HEK293 (cell line): Measurements from ENCODE around the gene FHIT.

Experiments
- CTCF ChIA-PET: fragments of 350-600 bp; formaldehyde crosslinking; extraction: SDS; loops from one replicate; lab custom pipeline; 2021; ENCODE audit warnings: antibody characterized with exemption; lab: Yijun Ruan, JAX
- POLR2A ChIA-PET: fragments of 300-600 bp; formaldehyde crosslinking; extraction: SDS; loops from one replicate; lab custom pipeline; 2020; ENCODE audit warnings: antibody characterized with exemption, inconsistent platforms; lab: Yijun Ruan, JAX
- H3K27ac ChIP-seq: fragments of 200-500 bp; sonication (Bioruptor generic); 2 replicates; pipeline ENCODE4 v1.5.1; 2014; ENCODE audit warnings: low read depth, low read length, control low read depth, inconsistent platforms; ENCODE audit errors: extremely low read depth
- H3K36me3 ChIP-seq, 2 experiments: fragments of 200-500 bp in 1 of 2; sonication (Bioruptor generic) in 1 of 2; 1 replicate in 1 of 2; 2 replicates in 1 of 2; pipeline ENCODE4 v1.5.1; 2014 to 2017; ENCODE audit warnings: inconsistent platforms in 2 of 2, low read length in 2 of 2; ENCODE audit not compliant: control insufficient read depth in 2 of 2, insufficient read depth in 1 of 2
- H3K4me1 ChIP-seq: fragments of 200-500 bp; sonication (Bioruptor generic); 2 replicates; pipeline ENCODE4 v1.5.1; 2014; ENCODE audit warnings: mild to moderate bottlenecking, low read length, inconsistent platforms; ENCODE audit not compliant: control insufficient read depth, insufficient read depth
- H3K4me3 ChIP-seq: 2 replicates; pipeline ENCODE4 v1.5.1; 2011; ENCODE audit warnings: low read depth, mild to moderate bottlenecking, control low read depth, low read length, moderate library complexity
- H3K9me3 ChIP-seq: fragments of 200-500 bp; sonication (Bioruptor generic); 2 replicates; pipeline ENCODE4 v1.5.1; 2014; ENCODE audit warnings: low read depth, low read length, inconsistent platforms; ENCODE audit not compliant: control insufficient read depth, insufficient read depth
- BCL11B ChIP-seq: fragments of 450-650 bp; formaldehyde crosslinking; IDR thresholded peaks from 2 replicates; pipeline ENCODE4 v1.5.1; 2016; ENCODE audit warnings: low read depth, missing biosample characterization, missing genetic modification characterization
- ELK4 ChIP-seq: IDR thresholded peaks from 2 replicates; pipeline ENCODE4 v1.6.1; 2011; ENCODE audit warnings: mild to moderate bottlenecking, low read depth, low read length, borderline replicate concordance
- INSM2 ChIP-seq: fragments of 450-650 bp; formaldehyde crosslinking; IDR thresholded peaks from 2 replicates; pipeline ENCODE4 v1.5.1; 2016; ENCODE audit warnings: missing biosample characterization, missing genetic modification characterization
- KLF7 ChIP-seq: fragments of 450-650 bp; formaldehyde crosslinking; IDR thresholded peaks from 2 replicates; pipeline ENCODE4 v1.5.1; 2016; ENCODE audit warnings: missing biosample characterization, missing genetic modification characterization, borderline replicate concordance
- PATZ1 ChIP-seq: fragments of 450-650 bp; formaldehyde crosslinking; IDR thresholded peaks from 2 replicates; pipeline ENCODE4 v1.5.1; 2016; ENCODE audit warnings: missing biosample characterization, missing genetic modification characterization
- TRIM28 ChIP-seq: IDR thresholded peaks from 2 replicates; pipeline ENCODE4 v1.6.1; 2011; ENCODE audit warnings: low read length, control low read depth, borderline replicate concordance
- YY2 ChIP-seq: fragments of 450-650 bp; formaldehyde crosslinking; IDR thresholded peaks from 2 replicates; pipeline ENCODE4 v1.5.1; 2016; ENCODE audit warnings: missing biosample characterization, missing genetic modification characterization
- ZBTB20 ChIP-seq: fragments of 450-650 bp; formaldehyde crosslinking; IDR thresholded peaks from 2 replicates; pipeline ENCODE4 v1.5.1; 2016; ENCODE audit warnings: missing biosample characterization, missing genetic modification characterization
- ZBTB7A ChIP-seq: fragments of 450-650 bp; formaldehyde crosslinking; IDR thresholded peaks from 2 replicates; pipeline ENCODE4 v1.5.1; 2016; ENCODE audit warnings: low read depth, missing biosample characterization, missing genetic modification characterization
- ZFP3 ChIP-seq: fragments of 450-650 bp; formaldehyde crosslinking; IDR thresholded peaks from 2 replicates; pipeline ENCODE4 v1.5.1; 2016; ENCODE audit warnings: low read depth, missing biosample characterization, missing genetic modification characterization
- ZFP41 ChIP-seq: fragments of 450-650 bp; formaldehyde crosslinking; IDR thresholded peaks from 2 replicates; pipeline ENCODE4 v1.5.1; 2016; ENCODE audit warnings: missing biosample characterization, missing genetic modification characterization, borderline replicate concordance
- ZNF157 ChIP-seq: fragments of 450-650 bp; formaldehyde crosslinking; IDR thresholded peaks from 2 replicates; pipeline ENCODE4 v1.5.1; 2016; ENCODE audit warnings: missing biosample characterization, missing genetic modification characterization
- ZNF292 ChIP-seq: fragments of 450-650 bp; formaldehyde crosslinking; IDR thresholded peaks from 2 replicates; pipeline ENCODE4 v1.5.1; 2016; ENCODE audit warnings: low read depth, missing biosample characterization, missing genetic modification characterization, borderline replicate concordance
- ZNF362 ChIP-seq: fragments of 450-650 bp; formaldehyde crosslinking; IDR thresholded peaks from 2 replicates; pipeline ENCODE4 v1.5.1; 2016; ENCODE audit warnings: missing biosample characterization, missing genetic modification characterization
- ZNF404 ChIP-seq: fragments of 450-650 bp; formaldehyde crosslinking; IDR thresholded peaks from 2 replicates; pipeline ENCODE4 v1.5.1; 2017; ENCODE audit warnings: missing biosample characterization, missing genetic modification characterization
- ZNF416 ChIP-seq: fragments of 450-650 bp; formaldehyde crosslinking; IDR thresholded peaks from 2 replicates; pipeline ENCODE4 v1.5.1; 2016; ENCODE audit warnings: missing biosample characterization, missing genetic modification characterization
- ZNF433 ChIP-seq: fragments of 450-650 bp; formaldehyde crosslinking; IDR thresholded peaks from 2 replicates; pipeline ENCODE4 v1.5.1; 2016; ENCODE audit warnings: missing biosample characterization, missing genetic modification characterization, low read depth
- ZNF510 ChIP-seq: fragments of 450-650 bp; formaldehyde crosslinking; IDR thresholded peaks from 2 replicates; pipeline ENCODE4 v1.5.1; 2018; ENCODE audit warnings: mild to moderate bottlenecking, missing genetic modification characterization, missing biosample characterization; ENCODE audit not compliant: insufficient replicate concordance
- ZNF513 ChIP-seq: fragments of 450-650 bp; IDR thresholded peaks from 2 replicates; pipeline ENCODE4 v1.5.1; 2018; ENCODE audit warnings: missing biosample characterization, missing genetic modification characterization
- ZNF654 ChIP-seq: fragments of 450-650 bp; formaldehyde crosslinking; IDR thresholded peaks from 2 replicates; pipeline ENCODE4 v1.5.1; 2016; ENCODE audit warnings: low read depth, missing biosample characterization, missing genetic modification characterization
- ZNF670 ChIP-seq: fragments of 450-650 bp; formaldehyde crosslinking; IDR thresholded peaks from 2 replicates; pipeline ENCODE4 v1.5.1; 2016; ENCODE audit warnings: missing biosample characterization, missing genetic modification characterization, low read depth
- ZNF792 ChIP-seq: fragments of 450-650 bp; formaldehyde crosslinking; IDR thresholded peaks from 2 replicates; pipeline ENCODE4 v1.5.1; 2016; ENCODE audit warnings: missing biosample characterization, missing genetic modification characterization
- ZNF837 ChIP-seq: fragments of 450-650 bp; formaldehyde crosslinking; IDR thresholded peaks from 2 replicates; pipeline ENCODE4 v1.5.1; 2016; ENCODE audit warnings: missing biosample characterization, missing genetic modification characterization

The FHIT gene

GRCh38 chr3:60316121-60316797, 935.0 kb downstream of the FHIT start (continued):
- TF ChIP-seq ELK4 (no peak), YY2 (no peak), ZFP41 (no peak), INSM2 (tag by site-specific recombination) (no peak), BCL11B (tag by site-specific recombination) (no peak), TRIM28 (no peak)

- TF ChIP-seq ZFP3 (tag by site-specific recombination): no peak
- TF ChIP-seq ZBTB7A (tag by site-specific recombination): no peak
- TF ChIP-seq PATZ1 (tag by site-specific recombination): no peak
- no peak for TF ChIP-seq KLF7
- TF ChIP-seq ZNF513 (tag by site-specific recombination): no peak
- TF ChIP-seq ZNF837 (tag by site-specific recombination): no peak
- TF ChIP-seq ZNF416: no peak
- no peak for TF ChIP-seq ZNF433 (tag by site-specific recombination)
- Histone ChIP-seq H3K4me1 (no peaks in the 10 kb centered on the region), H3K9me3 (no peaks in the 10 kb centered on the region), H3K36me3 (no peaks in the 10 kb centered on the region), H3K27ac (no peak overlapping the region), H3K4me3 (no peak overlapping the region)
- CTCF ChIA-PET: no interaction called here
- POLR2A ChIA-PET: no interaction called here
Observed at GRCh38 chr3:60313951-60314461, 937.2 kb downstream of the FHIT start.

- Histone ChIP-seq H3K9me3 (no peaks in the 10 kb centered on the region), H3K36me3 (no peaks in the 10 kb centered on the region), H3K27ac (no peak overlapping the region), H3K4me3 (no peak overlapping the region), H3K4me1 (no peaks in the 10 kb centered on the region)
- CTCF ChIA-PET: no interaction called here
- TF ChIP-seq ZNF670 (tag by site-specific recombination): no peak
- TF ChIP-seq ZNF362 (tag by site-specific recombination): no peak
- TF ChIP-seq ZNF792: no peak
- TF ChIP-seq ZNF404 (tag by site-specific recombination): no peak
- no peak for TF ChIP-seq ZNF654 (tag by site-specific recombination)
- no peak for TF ChIP-seq ZBTB20 (tag by site-specific recombination)
- TF ChIP-seq ZNF510: no peak
- TF ChIP-seq ZNF157 (tag by site-specific recombination): no peak
- TF ChIP-seq ZNF292 (tag by site-specific recombination): no peak
- POLR2A ChIA-PET: no interaction called here
Observed at GRCh38 chr3:60313231-60313798, 937.9 kb downstream of the FHIT start.
